ENCODE results near the gene CCDC85C. TPM values are rescaled to one million over a fixed set of nuclear protein-coding genes. Genes with fewer than 3 reads are reported as not detected.

The CCDC85C gene
- polyA plus RNA-seq, 1 of the 3 experiments (the other 2 are of a cell fraction), result 9.6 TPM

DNA sequence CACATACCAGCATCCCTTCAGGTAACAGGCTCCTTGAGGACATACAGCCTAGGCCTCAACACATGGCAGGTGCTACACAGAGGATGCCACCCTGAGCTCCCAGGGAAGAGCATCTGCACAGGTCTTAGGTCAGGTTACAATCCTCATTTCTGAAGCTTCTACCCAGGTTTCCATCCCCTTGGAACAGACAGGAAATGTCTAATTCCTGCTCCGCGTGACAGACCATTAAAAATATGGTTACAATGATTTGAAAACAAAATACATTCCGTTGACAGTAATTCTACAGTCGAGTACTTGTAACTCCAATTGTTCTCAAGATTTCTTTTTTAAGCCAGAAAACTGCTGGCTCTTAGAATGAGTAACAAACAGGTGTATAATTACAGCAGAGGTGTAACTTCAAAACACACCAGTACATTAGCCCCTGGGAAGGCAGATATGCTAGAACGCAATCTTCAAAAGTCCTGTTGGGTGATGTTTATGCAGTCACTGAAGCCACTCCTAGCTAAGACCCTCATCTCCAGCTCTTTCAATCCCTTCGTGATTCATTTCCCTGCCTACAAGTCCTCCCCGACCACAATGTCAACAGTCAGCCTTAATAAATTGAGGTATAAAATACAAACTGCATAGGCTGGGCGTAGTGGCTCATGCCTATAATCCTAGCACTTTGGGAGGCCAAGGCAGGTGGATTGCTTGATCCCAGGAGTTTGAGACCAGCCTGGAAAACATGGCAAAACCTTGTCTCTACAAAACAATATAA, 135.0 kb downstream of the CCDC85C start:
- POLR2A ChIA-PET, result no interaction called here
- H3K4me3 ChIP-seq (ENCODE audit: low read depth in 2 of 2, low read length in 1 of 2), result no peak overlapping the region

More for the DNA sequence above, 135.0 kb downstream of the CCDC85C start:
- no peaks in the 10 kb centered on the region for H3K9me3 ChIP-seq
- no peaks in the 10 kb centered on the region for H3K9me2 ChIP-seq
- peaks cover 4% of the 10 kb centered on the region for H3F3A ChIP-seq (replicated peaks; ENCODE audit: insufficient read depth)
- DNase-seq, result no peak
- peaks cover 3 to 17% of the 10 kb centered on the region in 2 experiments for H3K36me3 ChIP-seq (replicated peaks in 1 of 2; ENCODE audit: control insufficient read depth in 1 of 2, insufficient read depth in 2 of 2, low read length in 1 of 2)
- CTCF ChIA-PET, result interaction anchor here (1.7 to 2.1 kb wide), 2 partner anchors 49 to 53 kb away, joined by 4 to 5 read pairs; no protein-coding TSS in a partner anchor
- H3K9ac ChIP-seq, result no peak overlapping the region
- H4K20me1 ChIP-seq (ENCODE audit: insufficient read depth), result peaks cover 74% of the 10 kb centered on the region
- TF ChIP-seq, protein P1, sequence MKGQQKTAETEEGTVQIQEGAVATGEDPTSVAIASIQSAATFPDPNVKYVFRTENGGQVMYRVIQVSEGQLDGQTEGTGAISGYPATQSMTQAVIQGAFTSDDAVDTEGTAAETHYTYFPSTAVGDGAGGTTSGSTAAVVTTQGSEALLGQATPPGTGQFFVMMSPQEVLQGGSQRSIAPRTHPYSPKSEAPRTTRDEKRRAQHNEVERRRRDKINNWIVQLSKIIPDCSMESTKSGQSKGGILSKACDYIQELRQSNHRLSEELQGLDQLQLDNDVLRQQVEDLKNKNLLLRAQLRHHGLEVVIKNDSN (IDR thresholded peaks at IDR 0.05; ENCODE audit: borderline replicate concordance, low read depth), result no peak
- TF ChIP-seq, protein P2, sequence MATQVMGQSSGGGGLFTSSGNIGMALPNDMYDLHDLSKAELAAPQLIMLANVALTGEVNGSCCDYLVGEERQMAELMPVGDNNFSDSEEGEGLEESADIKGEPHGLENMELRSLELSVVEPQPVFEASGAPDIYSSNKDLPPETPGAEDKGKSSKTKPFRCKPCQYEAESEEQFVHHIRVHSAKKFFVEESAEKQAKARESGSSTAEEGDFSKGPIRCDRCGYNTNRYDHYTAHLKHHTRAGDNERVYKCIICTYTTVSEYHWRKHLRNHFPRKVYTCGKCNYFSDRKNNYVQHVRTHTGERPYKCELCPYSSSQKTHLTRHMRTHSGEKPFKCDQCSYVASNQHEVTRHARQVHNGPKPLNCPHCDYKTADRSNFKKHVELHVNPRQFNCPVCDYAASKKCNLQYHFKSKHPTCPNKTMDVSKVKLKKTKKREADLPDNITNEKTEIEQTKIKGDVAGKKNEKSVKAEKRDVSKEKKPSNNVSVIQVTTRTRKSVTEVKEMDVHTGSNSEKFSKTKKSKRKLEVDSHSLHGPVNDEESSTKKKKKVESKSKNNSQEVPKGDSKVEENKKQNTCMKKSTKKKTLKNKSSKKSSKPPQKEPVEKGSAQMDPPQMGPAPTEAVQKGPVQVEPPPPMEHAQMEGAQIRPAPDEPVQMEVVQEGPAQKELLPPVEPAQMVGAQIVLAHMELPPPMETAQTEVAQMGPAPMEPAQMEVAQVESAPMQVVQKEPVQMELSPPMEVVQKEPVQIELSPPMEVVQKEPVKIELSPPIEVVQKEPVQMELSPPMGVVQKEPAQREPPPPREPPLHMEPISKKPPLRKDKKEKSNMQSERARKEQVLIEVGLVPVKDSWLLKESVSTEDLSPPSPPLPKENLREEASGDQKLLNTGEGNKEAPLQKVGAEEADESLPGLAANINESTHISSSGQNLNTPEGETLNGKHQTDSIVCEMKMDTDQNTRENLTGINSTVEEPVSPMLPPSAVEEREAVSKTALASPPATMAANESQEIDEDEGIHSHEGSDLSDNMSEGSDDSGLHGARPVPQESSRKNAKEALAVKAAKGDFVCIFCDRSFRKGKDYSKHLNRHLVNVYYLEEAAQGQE (IDR thresholded peaks at IDR 0.05; ENCODE audit: low read depth, low read length), result no peak
- no peak for TF ChIP-seq ELF1 (IDR thresholded peaks at IDR 0.05)
- no peak for TF ChIP-seq YY1 (IDR thresholded peaks at IDR 0.05; ENCODE audit: low read depth)
- TF ChIP-seq FOXJ3 (CRISPR knock-in tag; IDR thresholded peaks at IDR 0.05), result no peak
- TF ChIP-seq MEF2A (IDR thresholded peaks at IDR 0.05; ENCODE audit: borderline replicate concordance, low read depth), result no peak
- TF ChIP-seq RAD21 (IDR thresholded peaks at IDR 0.05; ENCODE audit: low read length), result no peak
- TF ChIP-seq, protein P3, sequence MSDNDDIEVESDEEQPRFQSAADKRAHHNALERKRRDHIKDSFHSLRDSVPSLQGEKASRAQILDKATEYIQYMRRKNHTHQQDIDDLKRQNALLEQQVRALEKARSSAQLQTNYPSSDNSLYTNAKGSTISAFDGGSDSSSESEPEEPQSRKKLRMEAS (IDR thresholded peaks at IDR 0.05; ENCODE audit: low read depth), result no peak
- TF ChIP-seq FOSL2 (IDR thresholded peaks at IDR 0.05; ENCODE audit: borderline replicate concordance, low read depth), result no peak
- TF ChIP-seq RXRA (IDR thresholded peaks at IDR 0.05; ENCODE audit: borderline replicate concordance, low read depth), result no peak
- TF ChIP-seq POLR2AphosphoS5 (IDR thresholded peaks at IDR 0.05; ENCODE audit: low read depth, low read length), result no peak
- no peak for TF ChIP-seq TEAD4 (IDR thresholded peaks at IDR 0.05; ENCODE audit: borderline replicate concordance, insufficient read depth)
- TF ChIP-seq, protein P4, sequence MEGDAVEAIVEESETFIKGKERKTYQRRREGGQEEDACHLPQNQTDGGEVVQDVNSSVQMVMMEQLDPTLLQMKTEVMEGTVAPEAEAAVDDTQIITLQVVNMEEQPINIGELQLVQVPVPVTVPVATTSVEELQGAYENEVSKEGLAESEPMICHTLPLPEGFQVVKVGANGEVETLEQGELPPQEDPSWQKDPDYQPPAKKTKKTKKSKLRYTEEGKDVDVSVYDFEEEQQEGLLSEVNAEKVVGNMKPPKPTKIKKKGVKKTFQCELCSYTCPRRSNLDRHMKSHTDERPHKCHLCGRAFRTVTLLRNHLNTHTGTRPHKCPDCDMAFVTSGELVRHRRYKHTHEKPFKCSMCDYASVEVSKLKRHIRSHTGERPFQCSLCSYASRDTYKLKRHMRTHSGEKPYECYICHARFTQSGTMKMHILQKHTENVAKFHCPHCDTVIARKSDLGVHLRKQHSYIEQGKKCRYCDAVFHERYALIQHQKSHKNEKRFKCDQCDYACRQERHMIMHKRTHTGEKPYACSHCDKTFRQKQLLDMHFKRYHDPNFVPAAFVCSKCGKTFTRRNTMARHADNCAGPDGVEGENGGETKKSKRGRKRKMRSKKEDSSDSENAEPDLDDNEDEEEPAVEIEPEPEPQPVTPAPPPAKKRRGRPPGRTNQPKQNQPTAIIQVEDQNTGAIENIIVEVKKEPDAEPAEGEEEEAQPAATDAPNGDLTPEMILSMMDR (IDR thresholded peaks at IDR 0.05), result no peak
- TF ChIP-seq GATA2 (CRISPR knock-in tag; IDR thresholded peaks at IDR 0.05), result no peak
- no peak for TF ChIP-seq RCOR1 (IDR thresholded peaks at IDR 0.05; ENCODE audit: low read length)
- TF ChIP-seq, protein P5, sequence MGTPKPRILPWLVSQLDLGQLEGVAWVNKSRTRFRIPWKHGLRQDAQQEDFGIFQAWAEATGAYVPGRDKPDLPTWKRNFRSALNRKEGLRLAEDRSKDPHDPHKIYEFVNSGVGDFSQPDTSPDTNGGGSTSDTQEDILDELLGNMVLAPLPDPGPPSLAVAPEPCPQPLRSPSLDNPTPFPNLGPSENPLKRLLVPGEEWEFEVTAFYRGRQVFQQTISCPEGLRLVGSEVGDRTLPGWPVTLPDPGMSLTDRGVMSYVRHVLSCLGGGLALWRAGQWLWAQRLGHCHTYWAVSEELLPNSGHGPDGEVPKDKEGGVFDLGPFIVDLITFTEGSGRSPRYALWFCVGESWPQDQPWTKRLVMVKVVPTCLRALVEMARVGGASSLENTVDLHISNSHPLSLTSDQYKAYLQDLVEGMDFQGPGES (IDR thresholded peaks at IDR 0.05; ENCODE audit: low read depth, low read length), result no peak
- no peak for TF ChIP-seq EP300 (IDR thresholded peaks at IDR 0.05; ENCODE audit: borderline replicate concordance in 1 of 2, low read depth in 1 of 2, low read length in 1 of 2)
- no peak for TF ChIP-seq GABPA (IDR thresholded peaks at IDR 0.05; ENCODE audit: low read depth)
- peaks cover 89% of the 10 kb centered on the region for H3K79me2 ChIP-seq (ENCODE audit: insufficient read depth)
- H3K4me2 ChIP-seq, result no peak overlapping the region
- no peak overlapping the region for H2AFZ ChIP-seq (ENCODE audit: low read depth)
- no peaks in the 10 kb centered on the region for H3K27me3 ChIP-seq (ENCODE audit: insufficient read depth)
- WGBS (ENCODE audit: low lambda C conversion rate), result 89% methylated on average over 8 of the region's 8 CpGs
- H3K27ac ChIP-seq (ENCODE audit: low read depth in 2 of 2, low read length in 1 of 2), result no peak overlapping the region
- peaks cover 10 to 11% of the 10 kb centered on the region in 2 experiments; a peak in 3 of 4 replicates for H3K4me1 ChIP-seq (ENCODE audit: control insufficient read depth in 1 of 2, insufficient read depth in 2 of 2, low read depth in 1 of 2, low read length in 1 of 2)
